ENCODE results near the gene BLZF1.
"Not testable (repeated sequence)": the region's sequence is repeated elsewhere in the genome, so short reads cannot be mapped to it uniquely, and the experiment has no call there.

BLZF1 gene

DNA sequence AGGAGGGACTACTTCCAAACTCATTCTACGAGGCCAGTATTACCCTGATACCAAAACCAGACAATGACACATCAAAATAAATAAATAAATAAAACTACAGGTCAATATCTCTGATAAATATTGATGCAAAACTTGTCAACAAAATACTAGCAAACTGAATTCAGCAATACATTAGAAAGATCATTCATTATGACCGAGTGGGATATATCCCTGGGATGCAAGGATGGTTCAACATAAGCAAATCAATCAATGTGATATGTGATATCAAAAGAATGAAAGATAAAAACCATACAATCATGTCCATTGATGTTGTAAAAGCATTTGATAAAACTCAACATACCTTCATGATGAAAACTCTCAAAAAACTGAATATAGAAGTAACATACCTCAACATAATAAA is 37.1 kb upstream of the BLZF1 start:
- Histone ChIP-seq H3K9me3 (ENCODE audit: control insufficient read depth in 1 of 2, low read length in 2 of 2) (no peaks in the 10 kb centered on the region), H3K27ac (ENCODE audit: low read depth, low read length) (no peak overlapping the region)

DNA sequence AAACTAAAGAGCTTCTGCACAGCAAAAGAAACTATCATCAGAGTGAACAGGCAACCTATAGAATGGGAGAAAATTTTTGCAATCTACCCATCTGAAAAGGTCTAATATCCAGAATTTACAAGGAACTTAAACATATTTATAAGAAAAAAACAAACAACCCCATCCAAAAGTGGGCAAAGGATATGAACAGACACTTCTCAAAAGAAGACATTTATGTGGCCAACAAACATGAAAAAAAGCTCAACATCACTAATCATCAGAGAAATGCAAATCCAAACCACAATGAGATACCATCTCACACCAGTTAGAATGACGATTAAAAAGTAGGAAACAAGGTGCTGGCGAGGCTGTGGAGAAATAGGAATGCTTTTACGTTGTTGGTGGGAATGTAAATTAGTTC is 33.3 kb upstream of the BLZF1 start:
- H3K4me3 ChIP-seq (ENCODE audit: low read depth in 1 of 2, low read length in 2 of 2), result not testable (repeated sequence)

More for the DNA sequence above, 37.1 kb upstream of the BLZF1 start:
- Histone ChIP-seq H3K4me1 (ENCODE audit: control insufficient read depth in 1 of 2, insufficient read depth in 2 of 2, low read length in 2 of 2) (peaks cover 0 to 10% of the 10 kb centered on the region in 2 donors), H3K27me3 (ENCODE audit: control insufficient read depth in 1 of 2, insufficient read depth in 2 of 2, low read length in 2 of 2) (no peaks in the 10 kb centered on the region), H3K4me3 (ENCODE audit: low read depth in 1 of 2, low read length in 2 of 2) (no peak overlapping the region), H3K9ac (ENCODE audit: low read depth in 1 of 2, low read length in 2 of 2) (no peak overlapping the region), H3K36me3 (ENCODE audit: control insufficient read depth in 1 of 2, insufficient read depth in 2 of 2, low read length in 2 of 2) (no peaks in the 10 kb centered on the region)

DNA sequence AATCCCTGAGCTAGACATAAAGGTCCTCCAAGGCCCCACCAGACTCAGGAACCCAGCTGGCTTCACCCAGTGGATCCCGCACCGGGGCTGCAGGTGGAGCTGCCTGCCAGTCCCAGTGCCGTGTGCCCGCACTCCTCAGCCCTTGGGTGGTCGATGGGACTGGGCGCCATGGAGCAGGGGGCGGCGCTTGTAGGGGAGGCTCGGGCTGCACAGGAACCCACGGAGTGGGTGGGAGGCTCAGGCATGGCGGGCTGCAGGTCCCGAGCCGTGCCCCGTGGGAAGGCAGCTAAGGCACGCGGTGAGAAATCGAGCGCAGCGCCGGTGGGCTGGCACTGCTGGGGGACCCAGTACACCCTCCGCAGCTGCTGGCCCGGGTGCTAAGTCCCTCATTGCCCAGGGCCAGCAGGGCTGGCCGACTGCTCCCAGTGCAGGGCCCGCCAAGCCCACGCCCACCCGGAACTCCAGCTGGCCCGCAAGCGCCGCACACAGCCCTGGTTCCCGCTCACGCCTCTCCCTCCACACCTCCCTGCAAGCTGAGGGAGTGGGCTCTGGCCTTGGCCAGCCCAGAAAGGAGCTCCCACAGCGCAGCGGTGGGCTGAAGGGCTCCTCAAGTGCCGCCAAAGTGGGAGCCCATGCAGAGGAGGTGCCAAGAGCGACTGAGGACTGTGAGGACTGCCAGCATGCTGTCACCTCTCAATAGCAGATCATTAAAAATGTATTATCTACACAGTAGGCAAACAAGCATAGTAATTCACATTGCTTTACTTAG is 30.9 kb upstream of the BLZF1 start:
- H3K27me3 ChIP-seq (ENCODE audit: control insufficient read depth in 1 of 2, insufficient read depth in 2 of 2, low read length in 2 of 2); H3K4me3 ChIP-seq (ENCODE audit: low read depth in 1 of 2, low read length in 2 of 2); H3K36me3 ChIP-seq (ENCODE audit: control insufficient read depth in 1 of 2, insufficient read depth in 2 of 2, low read length in 2 of 2); H3K4me1 ChIP-seq (ENCODE audit: control insufficient read depth in 1 of 2, insufficient read depth in 2 of 2, low read length in 2 of 2); H3K9ac ChIP-seq (ENCODE audit: low read depth in 1 of 2, low read length in 2 of 2); H3K9me3 ChIP-seq (ENCODE audit: control insufficient read depth in 1 of 2, low read length in 2 of 2); H3K27ac ChIP-seq (ENCODE audit: low read depth, low read length): not testable (repeated sequence)

More for the DNA sequence above, 33.3 kb upstream of the BLZF1 start:
- H3K27ac ChIP-seq (ENCODE audit: low read depth, low read length); H3K9ac ChIP-seq (ENCODE audit: low read depth in 1 of 2, low read length in 2 of 2); H3K4me1 ChIP-seq (ENCODE audit: control insufficient read depth in 1 of 2, insufficient read depth in 2 of 2, low read length in 2 of 2); H3K36me3 ChIP-seq (ENCODE audit: control insufficient read depth in 1 of 2, insufficient read depth in 2 of 2, low read length in 2 of 2); H3K27me3 ChIP-seq (ENCODE audit: control insufficient read depth in 1 of 2, insufficient read depth in 2 of 2, low read length in 2 of 2); H3K9me3 ChIP-seq (ENCODE audit: control insufficient read depth in 1 of 2, low read length in 2 of 2): not testable (repeated sequence)

DNA sequence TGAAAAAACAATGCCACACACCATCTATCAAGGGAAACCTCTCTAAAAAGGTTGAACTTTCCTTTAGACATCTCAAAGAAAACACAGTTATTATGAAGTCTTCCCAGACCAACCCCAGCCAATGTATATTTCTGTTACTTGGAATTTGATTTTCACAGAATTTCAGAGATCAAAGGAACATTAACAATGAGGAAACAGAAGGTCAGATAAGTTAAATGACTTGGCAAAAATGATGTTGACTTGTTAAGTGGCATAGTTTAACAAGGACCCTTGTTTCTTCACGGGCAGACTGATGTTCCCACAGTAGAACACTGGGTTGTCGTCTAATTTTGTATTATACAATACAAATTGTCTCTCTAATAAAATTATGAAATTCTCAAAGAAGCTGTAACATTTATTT is 29.4 kb upstream of the BLZF1 start:
- no peaks in the 10 kb centered on the region for H3K36me3 ChIP-seq (ENCODE audit: control insufficient read depth in 1 of 2, insufficient read depth in 2 of 2, low read length in 2 of 2)
- no peaks in the 10 kb centered on the region for H3K27me3 ChIP-seq (ENCODE audit: control insufficient read depth in 1 of 2, insufficient read depth in 2 of 2, low read length in 2 of 2)
- H3K4me1 ChIP-seq (ENCODE audit: control insufficient read depth in 1 of 2, insufficient read depth in 2 of 2, low read length in 2 of 2), result no peaks in the 10 kb centered on the region
- H3K27ac ChIP-seq (ENCODE audit: low read depth, low read length), result no peak overlapping the region
- no peak overlapping the region for H3K9ac ChIP-seq (ENCODE audit: low read depth in 1 of 2, low read length in 2 of 2)
- H3K9me3 ChIP-seq (ENCODE audit: control insufficient read depth in 1 of 2, low read length in 2 of 2), result peaks cover 0 to 6% of the 10 kb centered on the region in 2 donors
- H3K4me3 ChIP-seq (ENCODE audit: low read depth in 1 of 2, low read length in 2 of 2), result no peak overlapping the region

DNA sequence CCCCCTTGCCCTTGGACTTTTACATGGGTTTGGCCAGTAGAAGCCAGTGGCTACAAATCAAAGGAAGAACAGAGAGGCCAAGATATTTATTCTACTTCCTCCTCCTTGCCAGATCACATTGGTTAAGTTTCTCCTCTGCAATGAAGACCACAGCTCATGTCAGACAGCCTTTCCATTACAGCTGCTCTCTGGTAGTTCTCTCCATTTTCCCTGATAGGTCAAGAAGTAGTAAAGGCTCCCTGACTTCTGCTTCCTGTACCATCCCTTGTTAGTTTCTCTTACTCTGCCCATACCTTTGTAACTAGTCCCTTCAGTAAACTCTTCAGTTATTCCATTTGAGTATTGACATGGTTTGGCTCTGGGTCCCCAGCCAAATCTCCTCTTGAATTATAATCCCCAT is 28.2 kb upstream of the BLZF1 start:
- H3K9ac ChIP-seq (ENCODE audit: low read depth in 1 of 2, low read length in 2 of 2), result no peak overlapping the region
- peaks cover 0 to 6% of the 10 kb centered on the region in 2 donors for H3K9me3 ChIP-seq (ENCODE audit: control insufficient read depth in 1 of 2, low read length in 2 of 2)
- no peaks in the 10 kb centered on the region for H3K27me3 ChIP-seq (ENCODE audit: control insufficient read depth in 1 of 2, insufficient read depth in 2 of 2, low read length in 2 of 2)
- H3K4me3 ChIP-seq (ENCODE audit: low read depth in 1 of 2, low read length in 2 of 2), result no peak overlapping the region
- H3K4me1 ChIP-seq (ENCODE audit: control insufficient read depth in 1 of 2, insufficient read depth in 2 of 2, low read length in 2 of 2), result no peaks in the 10 kb centered on the region
- H3K27ac ChIP-seq (ENCODE audit: low read depth, low read length), result no peak overlapping the region
- H3K36me3 ChIP-seq (ENCODE audit: control insufficient read depth in 1 of 2, insufficient read depth in 2 of 2, low read length in 2 of 2), result no peaks in the 10 kb centered on the region

DNA sequence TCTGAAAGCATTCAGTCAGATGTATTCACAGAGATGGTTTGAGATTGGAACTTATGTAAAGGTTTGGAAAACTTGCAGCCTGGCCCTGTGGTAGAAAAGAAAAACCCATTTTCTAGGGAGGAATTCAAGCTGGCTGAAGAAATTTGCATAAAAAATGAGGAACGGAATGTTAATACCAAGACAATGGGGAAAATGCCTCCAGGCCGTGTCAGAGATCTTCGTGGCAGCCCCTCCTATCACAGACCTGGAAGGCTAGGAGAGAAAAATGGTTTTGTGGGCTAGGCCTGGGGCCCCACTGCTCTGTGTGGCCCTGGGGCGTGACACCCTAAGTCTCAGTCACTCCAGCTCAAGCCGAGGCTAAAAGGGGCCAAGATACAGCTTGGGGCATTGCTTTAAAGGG is 27.1 kb upstream of the BLZF1 start:
- Histone ChIP-seq H3K4me3 (ENCODE audit: low read depth in 1 of 2, low read length in 2 of 2) (no peak overlapping the region), H3K9ac (ENCODE audit: low read depth in 1 of 2, low read length in 2 of 2) (no peak overlapping the region), H3K36me3 (ENCODE audit: control insufficient read depth in 1 of 2, insufficient read depth in 2 of 2, low read length in 2 of 2) (no peaks in the 10 kb centered on the region), H3K9me3 (ENCODE audit: control insufficient read depth in 1 of 2, low read length in 2 of 2) (peaks cover 0 to 6% of the 10 kb centered on the region in 2 donors), H3K27ac (ENCODE audit: low read depth, low read length) (no peak overlapping the region), H3K4me1 (ENCODE audit: control insufficient read depth in 1 of 2, insufficient read depth in 2 of 2, low read length in 2 of 2) (peaks cover 4 to 6% of the 10 kb centered on the region in 2 donors), H3K27me3 (ENCODE audit: control insufficient read depth in 1 of 2, insufficient read depth in 2 of 2, low read length in 2 of 2) (no peaks in the 10 kb centered on the region)

DNA sequence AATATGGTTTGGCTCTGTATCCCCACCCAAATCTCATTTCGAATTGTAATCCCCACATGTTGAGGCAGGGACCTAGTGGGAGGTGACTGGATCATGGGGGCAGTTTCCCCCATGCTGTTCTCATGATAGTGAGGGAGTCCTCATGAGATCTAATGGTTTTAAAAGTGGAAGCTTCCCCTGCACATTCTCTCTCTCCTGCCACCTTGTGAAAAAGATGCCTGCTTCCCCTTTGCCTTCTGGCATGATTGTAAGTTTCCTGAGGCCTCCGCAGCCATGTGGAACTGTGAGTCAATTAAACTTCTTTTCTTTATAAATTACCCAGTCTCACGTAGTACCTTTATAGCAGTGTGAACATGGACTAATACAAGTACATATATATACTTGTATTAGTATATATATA is 25.9 kb upstream of the BLZF1 start:
- H3K27me3 ChIP-seq (ENCODE audit: control insufficient read depth in 1 of 2, insufficient read depth in 2 of 2, low read length in 2 of 2); H3K4me1 ChIP-seq (ENCODE audit: control insufficient read depth in 1 of 2, insufficient read depth in 2 of 2, low read length in 2 of 2); H3K9me3 ChIP-seq (ENCODE audit: control insufficient read depth in 1 of 2, low read length in 2 of 2); H3K27ac ChIP-seq (ENCODE audit: low read depth, low read length); H3K36me3 ChIP-seq (ENCODE audit: control insufficient read depth in 1 of 2, insufficient read depth in 2 of 2, low read length in 2 of 2); H3K9ac ChIP-seq (ENCODE audit: low read depth in 1 of 2, low read length in 2 of 2); H3K4me3 ChIP-seq (ENCODE audit: low read depth in 1 of 2, low read length in 2 of 2): not testable (repeated sequence)

DNA sequence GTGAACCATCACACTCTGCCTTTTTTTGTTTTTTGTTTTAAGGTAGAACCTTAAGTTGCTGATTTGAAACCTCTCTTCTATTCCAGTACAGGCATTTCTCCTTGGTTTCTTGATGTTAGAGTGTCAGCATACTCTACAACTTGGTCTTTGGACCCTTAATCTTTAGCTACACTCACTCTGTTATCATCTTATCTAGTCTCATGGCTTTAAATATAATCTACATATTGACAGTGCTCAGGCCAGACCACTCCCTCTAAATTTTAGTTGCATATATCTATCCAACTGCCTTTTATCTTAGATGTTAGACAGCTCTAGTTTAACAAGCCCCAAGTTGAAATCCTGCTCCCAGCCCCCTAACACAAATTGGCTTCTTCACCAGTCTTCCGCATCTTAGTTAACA is 22.5 kb upstream of the BLZF1 start:
- H3K9me3 ChIP-seq (ENCODE audit: control insufficient read depth in 1 of 2, low read length in 2 of 2), result peaks cover 0 to 6% of the 10 kb centered on the region in 2 donors
- peaks cover 4 to 9% of the 10 kb centered on the region in 2 donors for H3K4me1 ChIP-seq (ENCODE audit: control insufficient read depth in 1 of 2, insufficient read depth in 2 of 2, low read length in 2 of 2)
- H3K36me3 ChIP-seq (ENCODE audit: control insufficient read depth in 1 of 2, insufficient read depth in 2 of 2, low read length in 2 of 2), result no peaks in the 10 kb centered on the region
- no peak overlapping the region for H3K9ac ChIP-seq (ENCODE audit: low read depth in 1 of 2, low read length in 2 of 2)
- H3K4me3 ChIP-seq (ENCODE audit: low read depth in 1 of 2, low read length in 2 of 2), result no peak overlapping the region
- H3K27me3 ChIP-seq (ENCODE audit: control insufficient read depth in 1 of 2, insufficient read depth in 2 of 2, low read length in 2 of 2), result no peaks in the 10 kb centered on the region
- no peak overlapping the region for H3K27ac ChIP-seq (ENCODE audit: low read depth, low read length)

DNA sequence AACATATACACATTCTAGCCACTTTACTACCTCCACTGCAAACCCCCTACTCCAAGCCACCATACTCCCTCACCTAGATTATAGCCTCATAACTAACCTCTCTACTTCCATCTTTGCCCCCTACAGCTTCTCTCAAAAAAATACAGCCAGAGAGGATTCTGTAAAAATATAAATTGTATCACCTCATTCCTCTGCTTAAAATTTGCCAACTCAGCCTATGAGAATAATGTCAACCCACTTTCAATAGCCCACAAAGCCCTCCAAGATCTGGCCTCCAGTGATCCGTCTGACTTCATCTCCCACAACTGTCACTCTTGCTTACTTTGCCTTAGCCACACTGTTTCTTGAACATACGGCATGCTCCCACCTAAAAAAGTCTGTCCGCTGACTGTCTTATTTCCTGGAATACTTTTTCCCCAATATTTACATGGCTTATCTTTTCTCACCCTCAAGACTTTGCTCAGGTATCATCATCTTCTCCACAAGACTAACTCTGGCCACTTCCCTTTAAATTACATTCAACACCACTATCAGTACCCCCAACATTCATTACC is 21.9 kb upstream of the BLZF1 start:
- Histone ChIP-seq H3K27me3 (ENCODE audit: control insufficient read depth in 1 of 2, insufficient read depth in 2 of 2, low read length in 2 of 2) (no peaks in the 10 kb centered on the region), H3K9me3 (ENCODE audit: control insufficient read depth in 1 of 2, low read length in 2 of 2) (peaks cover 0 to 3% of the 10 kb centered on the region in 2 donors), H3K9ac (ENCODE audit: low read depth in 1 of 2, low read length in 2 of 2) (no peak overlapping the region), H3K4me1 (ENCODE audit: control insufficient read depth in 1 of 2, insufficient read depth in 2 of 2, low read length in 2 of 2) (peaks cover 4 to 9% of the 10 kb centered on the region in 2 donors), H3K36me3 (ENCODE audit: control insufficient read depth in 1 of 2, insufficient read depth in 2 of 2, low read length in 2 of 2) (no peaks in the 10 kb centered on the region), H3K4me3 (ENCODE audit: low read depth in 1 of 2, low read length in 2 of 2) (no peak overlapping the region), H3K27ac (ENCODE audit: low read depth, low read length) (no peak overlapping the region)

DNA sequence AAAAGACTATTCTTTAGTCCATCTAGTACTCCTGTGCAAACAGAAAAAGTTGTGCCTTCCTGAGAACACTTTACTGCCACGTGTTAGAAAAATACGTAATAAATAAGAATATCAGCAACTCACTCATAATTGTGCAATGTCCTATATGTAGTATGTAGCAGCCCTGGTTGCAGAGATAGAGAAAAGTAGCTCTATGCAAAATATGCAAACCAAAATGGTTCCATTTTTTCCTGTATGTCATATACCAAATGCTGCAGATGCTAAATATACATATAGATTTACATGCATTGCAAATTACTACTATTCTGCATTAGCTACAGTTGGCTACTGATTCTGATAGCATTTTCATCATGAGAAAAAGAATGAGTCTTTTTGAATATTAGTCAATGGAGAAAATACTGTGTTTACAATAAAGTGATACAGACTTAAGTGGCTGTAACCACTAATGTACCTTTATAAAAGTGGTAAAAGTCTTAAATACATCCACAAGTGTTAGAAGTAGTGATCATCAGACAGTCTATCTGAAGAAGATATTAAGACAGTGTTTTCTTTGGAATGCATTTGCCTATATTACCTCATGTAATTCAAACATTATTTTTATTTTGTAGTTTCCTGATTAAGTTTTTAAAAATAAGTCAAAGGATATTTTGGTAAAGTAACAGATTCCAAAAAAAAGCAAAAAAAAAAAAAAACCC is 20.2 kb upstream of the BLZF1 start:
- H3K9me3 ChIP-seq (ENCODE audit: control insufficient read depth in 1 of 2, low read length in 2 of 2), result no peaks in the 10 kb centered on the region
- H3K27ac ChIP-seq (ENCODE audit: low read depth, low read length), result no peak overlapping the region
- peaks cover 4 to 9% of the 10 kb centered on the region in 2 donors for H3K4me1 ChIP-seq (ENCODE audit: control insufficient read depth in 1 of 2, insufficient read depth in 2 of 2, low read length in 2 of 2)
- H3K27me3 ChIP-seq (ENCODE audit: control insufficient read depth in 1 of 2, insufficient read depth in 2 of 2, low read length in 2 of 2), result no peaks in the 10 kb centered on the region
- H3K4me3 ChIP-seq (ENCODE audit: low read depth in 1 of 2, low read length in 2 of 2), result no peak overlapping the region
- no peaks in the 10 kb centered on the region for H3K36me3 ChIP-seq (ENCODE audit: control insufficient read depth in 1 of 2, insufficient read depth in 2 of 2, low read length in 2 of 2)
- H3K9ac ChIP-seq (ENCODE audit: low read depth in 1 of 2, low read length in 2 of 2), result no peak overlapping the region
